ENCODE measurements around the gene SH2D4B. TPM values are rescaled to one million over a fixed set of nuclear protein-coding genes. Genes with fewer than 3 reads are reported as not detected.

Gene SH2D4B
- total and polyA plus RNA-seq, 8 donors = 0.09 to 0.37 (median 0.20) TPM

DNA sequence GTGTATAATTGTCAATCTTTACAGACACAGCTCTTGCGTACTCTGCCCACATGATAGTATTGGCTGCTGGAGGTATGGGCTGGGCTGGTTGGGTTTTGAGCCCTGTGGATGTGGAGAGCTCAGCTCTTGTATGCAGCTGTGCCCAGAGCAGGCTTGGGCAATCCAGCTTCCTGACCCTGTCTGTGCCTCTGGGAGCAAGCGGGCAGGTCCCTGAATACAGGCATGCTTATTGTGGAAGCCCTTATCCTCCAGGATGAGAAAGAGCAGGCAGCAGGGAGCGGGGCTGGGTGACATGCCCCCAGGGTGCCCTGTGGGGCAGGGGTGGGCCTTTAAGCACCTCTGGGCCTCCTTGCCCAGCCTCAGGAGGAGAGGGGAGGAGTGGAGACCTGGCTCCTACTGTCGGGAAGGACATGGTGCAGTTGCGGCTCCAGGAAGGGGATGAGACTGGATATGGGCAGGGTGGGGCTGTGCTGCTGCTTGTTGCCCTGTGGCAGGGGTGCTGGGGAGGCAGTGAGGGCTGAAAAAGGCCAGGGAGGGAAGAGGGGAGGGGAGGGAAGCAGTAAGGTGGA is 32.7 kb upstream of the SH2D4B start:
- Histone ChIP-seq H3K4me3 (no peak overlapping the region), H3K36me3 (peaks cover 0 to 40% of the 10 kb centered on the region in 2 donors), H3K27ac (peak overlapping the region; percentile 72 to 90), H3K27me3 (no peaks in the 10 kb centered on the region), H3K4me1 (peaks cover 36 to 99% of the 10 kb centered on the region in 2 donors), H3K9me3 (no peaks in the 10 kb centered on the region)
- intact Hi-C loops (cut with DNase I) = loop anchor here in 1 of 2 donors (2.0 kb wide), 1 partner anchor 60 kb away; no protein-coding TSS in a partner anchor
- peak in 1 of 4 donors; percentile 34 for DNase-seq
- ATAC-seq = peak; percentile 1
- TF ChIP-seq CTCF (IDR thresholded peaks at IDR 0.05) = no peak

GRCh38 chr10:80506189-80506575 is 31.5 kb upstream of the SH2D4B start:
- DNase-seq (peak in 1 of 4 donors; percentile 28), ATAC-seq (no peak)
- Histone ChIP-seq H3K27me3 (no peaks in the 10 kb centered on the region), H3K4me3 (no peak overlapping the region), H3K36me3 (peaks cover 0 to 52% of the 10 kb centered on the region in 2 donors), H3K4me1 (peaks cover 27 to 99% of the 10 kb centered on the region in 2 donors), H3K9me3 (no peaks in the 10 kb centered on the region), H3K27ac (peak overlapping the region; percentile 72 to 90)
- TF ChIP-seq CTCF (IDR thresholded peaks at IDR 0.05) = no peak
- intact Hi-C loops (cut with DNase I) = no loop called here

DNA sequence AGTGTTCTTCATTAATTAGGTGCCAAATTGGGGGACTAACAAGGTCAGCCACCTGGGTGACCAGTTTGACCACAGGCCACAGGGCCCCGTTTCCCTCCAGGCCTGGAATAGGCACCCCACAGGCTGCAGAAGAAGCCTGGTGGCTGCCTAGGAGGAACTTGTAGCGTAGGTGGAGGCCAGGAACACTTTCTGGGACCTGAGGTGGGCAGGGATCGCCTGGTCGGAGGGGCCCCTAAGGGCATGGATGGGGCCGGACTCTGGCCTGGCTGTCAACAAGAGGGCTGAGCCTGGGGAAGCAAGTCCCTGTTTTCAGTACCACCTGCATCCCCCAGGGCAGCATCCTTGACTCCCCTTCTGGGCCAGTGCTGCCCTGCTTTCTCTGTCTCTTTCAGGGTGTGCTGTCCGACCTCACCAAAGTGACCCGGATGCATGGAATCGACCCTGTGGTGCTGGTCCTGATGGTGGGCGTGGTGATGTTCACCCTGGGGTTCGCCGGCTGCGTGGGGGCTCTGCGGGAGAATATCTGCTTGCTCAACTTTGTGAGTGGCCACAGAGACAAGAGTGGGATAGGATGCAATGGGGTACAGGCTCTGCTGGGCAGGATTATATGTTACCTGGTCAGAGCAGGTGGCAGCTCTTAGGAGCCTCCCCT is 30.7 kb upstream of the SH2D4B start:
- H3K9me3 ChIP-seq = no peaks in the 10 kb centered on the region
- peaks cover 0 to 58% of the 10 kb centered on the region in 2 donors for H3K36me3 ChIP-seq
- intact Hi-C loops (cut with DNase I) = no loop called here
- H3K27ac ChIP-seq = peak overlapping the region; percentile 51 to 90
- peak in 1 of 4 donors; percentile 27 for DNase-seq
- H3K4me1 ChIP-seq = peaks cover 19 to 94% of the 10 kb centered on the region in 2 donors
- no peaks in the 10 kb centered on the region for H3K27me3 ChIP-seq
- ATAC-seq = no peak
- no peak overlapping the region for H3K4me3 ChIP-seq
- TF ChIP-seq CTCF (IDR thresholded peaks at IDR 0.05) = no peak

- H3K4me3 ChIP-seq = no peak overlapping the region
- intact Hi-C loops (cut with DNase I) = no loop called here
- ATAC-seq = no peak
- H3K27ac ChIP-seq = peak overlapping the region; percentile 65 to 70
- H3K4me1 ChIP-seq = peaks cover 14 to 73% of the 10 kb centered on the region in 2 donors
- no peaks in the 10 kb centered on the region for H3K9me3 ChIP-seq
- peak in 1 of 4 donors; percentile 29 for DNase-seq
- H3K36me3 ChIP-seq = peaks cover 4 to 79% of the 10 kb centered on the region in 2 donors
- no peaks in the 10 kb centered on the region for H3K27me3 ChIP-seq
- no peak for TF ChIP-seq CTCF (IDR thresholded peaks at IDR 0.05)
These were observed 28.6 kb upstream of the SH2D4B start for GRCh38 chr10:80509108-80509402.

DNA sequence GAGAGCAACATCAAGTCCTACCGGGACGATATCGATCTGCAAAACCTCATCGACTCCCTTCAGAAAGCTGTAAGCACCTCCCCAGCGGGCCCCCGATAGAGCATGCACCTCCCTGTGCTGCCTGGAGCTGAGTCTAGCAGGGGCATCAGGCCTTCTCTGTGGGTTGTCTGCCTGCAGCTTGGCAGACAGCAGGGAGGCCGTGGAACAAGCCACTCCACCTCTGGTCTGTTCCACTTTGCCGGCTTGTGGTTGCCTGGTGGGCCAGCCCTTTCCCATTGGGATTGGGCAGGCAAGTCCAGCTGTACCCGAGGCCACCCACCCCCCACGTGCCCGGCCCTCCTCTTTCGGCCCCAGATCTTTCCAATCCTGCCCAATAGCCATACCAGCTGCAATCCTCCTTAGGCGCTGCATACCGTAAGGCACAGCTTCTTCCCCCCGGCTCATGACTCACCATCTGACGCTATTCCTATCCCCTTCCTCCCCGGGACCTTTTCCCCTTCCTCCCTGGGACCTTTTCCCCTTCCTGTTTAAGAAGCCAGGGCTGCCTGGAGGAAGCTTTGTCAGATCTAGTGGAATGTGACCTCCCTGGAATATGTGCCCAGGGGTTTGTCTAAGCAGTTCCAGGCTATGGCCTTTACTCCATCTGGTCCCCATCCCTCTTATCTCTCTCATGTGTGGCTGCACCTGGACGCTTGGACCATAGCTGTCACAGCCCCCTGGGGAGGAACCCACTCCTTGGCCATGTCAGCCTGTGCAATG is 28.1 kb upstream of the SH2D4B start:
- no peak overlapping the region for H3K4me3 ChIP-seq

More for the DNA sequence above, 28.1 kb upstream of the SH2D4B start:
- peaks cover 4 to 84% of the 10 kb centered on the region in 2 donors for H3K36me3 ChIP-seq
- H3K27ac ChIP-seq = peak overlapping the region; percentile 65 to 70
- ATAC-seq = peak; percentile 10
- no peak for TF ChIP-seq CTCF (IDR thresholded peaks at IDR 0.05)
- no peaks in the 10 kb centered on the region for H3K27me3 ChIP-seq
- DNase-seq = peak in 1 of 4 donors; percentile 47
- H3K9me3 ChIP-seq = no peaks in the 10 kb centered on the region
- peaks cover 14 to 67% of the 10 kb centered on the region in 2 donors for H3K4me1 ChIP-seq
- intact Hi-C loops (cut with DNase I) = no loop called here

Data from left lung (tissue), 10 donors.